Mucosa of descending colon (tissue), 3 donors: ENCODE measurements around the gene SGSH. TPM values are rescaled to one million over a fixed set of nuclear protein-coding genes. Genes with fewer than 3 reads are reported as not detected.

Experiments used
- ATAC-seq: fragments of 200-7000 bp; cut with Tn5 transposase; one replicate; pipeline ENCODE4 v1.9.1; 2020; ENCODE audit warnings: mild to moderate bottlenecking, moderate library complexity
- DNase-seq, 3 donors: peaks; one replicate each; pipeline ENCODE4 v3.0.0-alpha.2; 2020
- H3K36me3 ChIP-seq: fragments of 200-600 bp; one replicate; pipeline ENCODE4 v1.8.0; 2021; ENCODE audit warnings: low read depth, mild to moderate bottlenecking
- H3K4me1 ChIP-seq: fragments of 200-600 bp; one replicate; pipeline ENCODE4 v1.8.0; 2021; ENCODE audit warnings: low read depth, mild to moderate bottlenecking
- H3K4me3 ChIP-seq: fragments of 200-600 bp; one replicate; pipeline ENCODE4 v1.8.0; 2021; ENCODE audit warnings: mild to moderate bottlenecking
- H3K9me3 ChIP-seq: fragments of 200-600 bp; one replicate; pipeline ENCODE4 v1.8.0; 2021; ENCODE audit warnings: mild to moderate bottlenecking
- intact Hi-C, 2 donors: fragments of 100-400 bp; cut with DNase I in 1 of 2; cut with micrococcal nuclease in 1 of 2; formaldehyde crosslinking; loops; one replicate each; pipeline versions ENCODE4 v1.11.0 to v1.11.1; 2022; cut with DNase I, micrococcal nuclease
- total RNA-seq, 3 donors: library from RNA; stranded (reverse); fragmentation: NEBNext Ultra II Directional in 2 of 3; extraction: Animal tissue kit (Norgen Biotek cat#: 25700) in 2 of 3; gene quantifications; one replicate each; pipeline versions ENCODE4 v1.2.1 to v1.2.4, GENCODE V29; 2021 to 2023
- TF ChIP-seq, protein P1 (sequence below): fragments of 200-600 bp; IDR thresholded peaks from one replicate; pipeline ENCODE4 v1.8.0; 2022; ENCODE audit warnings: antibody characterized with exemption, mild to moderate bottlenecking
- donor health status: DM: no; HTN: no; CAD: no; lungs with moderate emphysema.
- donor health status: DM: no; HTN: no; CAD: no.
- donor health status: DM: no; HTN: yes; CAD: no.

SGSH gene
- total RNA-seq, 3 donors from 2014 or later = 39.7 to 44.8 (median 42.5) TPM

- Histone ChIP-seq H3K4me1 (peaks cover 32% of the 10 kb centered on the region), H3K36me3 (no peaks in the 10 kb centered on the region), H3K4me3 (no peak overlapping the region), H3K9me3 (no peaks in the 10 kb centered on the region)
- intact Hi-C loops = no loop called here
- ATAC-seq (no peak), DNase-seq (peak; percentile 41 to 87 (median 65))
- TF ChIP-seq, protein P1, sequence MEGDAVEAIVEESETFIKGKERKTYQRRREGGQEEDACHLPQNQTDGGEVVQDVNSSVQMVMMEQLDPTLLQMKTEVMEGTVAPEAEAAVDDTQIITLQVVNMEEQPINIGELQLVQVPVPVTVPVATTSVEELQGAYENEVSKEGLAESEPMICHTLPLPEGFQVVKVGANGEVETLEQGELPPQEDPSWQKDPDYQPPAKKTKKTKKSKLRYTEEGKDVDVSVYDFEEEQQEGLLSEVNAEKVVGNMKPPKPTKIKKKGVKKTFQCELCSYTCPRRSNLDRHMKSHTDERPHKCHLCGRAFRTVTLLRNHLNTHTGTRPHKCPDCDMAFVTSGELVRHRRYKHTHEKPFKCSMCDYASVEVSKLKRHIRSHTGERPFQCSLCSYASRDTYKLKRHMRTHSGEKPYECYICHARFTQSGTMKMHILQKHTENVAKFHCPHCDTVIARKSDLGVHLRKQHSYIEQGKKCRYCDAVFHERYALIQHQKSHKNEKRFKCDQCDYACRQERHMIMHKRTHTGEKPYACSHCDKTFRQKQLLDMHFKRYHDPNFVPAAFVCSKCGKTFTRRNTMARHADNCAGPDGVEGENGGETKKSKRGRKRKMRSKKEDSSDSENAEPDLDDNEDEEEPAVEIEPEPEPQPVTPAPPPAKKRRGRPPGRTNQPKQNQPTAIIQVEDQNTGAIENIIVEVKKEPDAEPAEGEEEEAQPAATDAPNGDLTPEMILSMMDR = no peak
Measured at GRCh38 chr17:80264205-80265075, 44.3 kb upstream of the SGSH start.

DNA sequence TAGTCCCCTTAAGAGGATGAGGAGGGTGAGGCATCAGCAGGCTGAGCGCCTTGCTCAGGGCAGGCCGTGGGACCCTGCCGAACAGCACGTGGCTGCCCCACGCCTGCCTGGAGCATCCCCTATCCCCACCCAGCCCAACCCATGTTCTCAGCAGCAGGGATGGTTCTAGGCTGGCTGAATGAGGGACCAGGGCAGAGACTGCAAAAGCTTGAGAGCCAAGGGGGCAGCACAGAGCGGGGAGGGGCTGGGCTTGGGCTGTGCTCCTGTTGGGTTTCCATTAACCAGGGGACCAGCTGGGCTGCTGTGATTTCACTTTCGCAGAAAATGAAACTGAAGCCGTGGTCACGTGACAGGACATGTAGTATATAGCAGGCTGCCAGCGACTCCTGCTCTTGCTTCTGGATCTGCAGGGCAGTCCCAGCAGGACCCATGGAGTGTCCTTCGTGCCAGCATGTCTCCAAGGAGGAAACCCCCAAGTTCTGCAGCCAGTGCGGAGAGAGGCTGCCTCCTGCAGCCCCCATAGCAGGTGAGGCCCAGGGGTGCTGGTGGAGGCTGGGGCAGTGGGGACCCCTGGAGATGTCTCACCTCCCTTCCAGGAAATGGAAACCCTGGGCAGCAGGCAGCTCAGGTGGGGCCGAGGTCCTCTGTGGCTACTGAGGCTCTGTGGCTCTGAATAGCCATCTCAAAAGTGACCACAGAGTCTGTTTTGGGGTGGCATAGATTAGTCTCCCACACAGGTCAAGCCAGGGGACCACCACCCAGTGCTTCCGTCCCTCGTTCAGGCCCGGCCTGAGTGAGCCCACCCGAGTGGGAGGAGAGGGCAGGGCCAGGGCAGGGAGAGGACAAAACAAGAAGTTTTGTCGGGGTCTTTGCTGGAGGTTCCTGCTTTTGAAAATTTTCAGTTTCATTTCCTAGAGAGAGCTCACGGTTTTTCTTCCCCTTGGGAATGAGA lies 43.4 kb upstream of the SGSH start:
- intact Hi-C loops = no loop called here
- Histone ChIP-seq H3K36me3 (no peaks in the 10 kb centered on the region), H3K4me1 (peaks cover 38% of the 10 kb centered on the region), H3K4me3 (no peak overlapping the region), H3K9me3 (no peaks in the 10 kb centered on the region)
- DNase-seq = peak; percentile 83 to 97 (median 92)
- TF ChIP-seq, protein P1 = no peak
- peak; percentile 72 for ATAC-seq

DNA sequence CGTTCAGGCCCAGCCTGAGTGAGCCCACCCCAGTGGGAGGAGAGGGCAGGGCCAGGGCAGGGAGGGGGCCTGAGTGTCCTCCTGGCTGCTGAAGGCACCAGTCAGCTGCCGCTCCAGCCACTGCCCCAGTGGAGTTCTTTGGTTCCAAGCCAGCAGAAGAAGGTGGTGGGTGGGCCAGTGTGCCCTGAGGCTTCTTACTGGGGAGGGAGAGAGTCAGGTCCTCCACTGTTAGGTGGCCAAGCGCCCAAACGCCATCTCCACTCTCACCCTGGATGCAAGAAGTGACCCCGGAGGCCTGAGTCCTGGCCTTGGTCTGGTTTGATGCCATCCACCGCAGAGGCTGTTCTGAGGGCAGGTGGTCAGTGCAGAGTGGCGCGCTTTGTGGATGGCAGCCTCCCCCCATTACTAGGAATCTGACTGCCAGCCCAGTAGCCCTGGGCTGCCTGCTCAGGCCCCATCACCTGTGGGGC lies 42.7 kb upstream of the SGSH start:
- H3K4me3 ChIP-seq = no peak overlapping the region

GRCh38 chr17:80262291-80262690 lies 42.2 kb upstream of the SGSH start:
- intact Hi-C loops = no loop called here
- Histone ChIP-seq H3K36me3 (no peaks in the 10 kb centered on the region), H3K4me1 (peaks cover 44% of the 10 kb centered on the region), H3K9me3 (no peaks in the 10 kb centered on the region), H3K4me3 (no peak overlapping the region)
- DNase-seq (no peak), ATAC-seq (no peak)
- TF ChIP-seq, protein P1 = no peak

More for the DNA sequence above, 42.7 kb upstream of the SGSH start:
- H3K4me1 ChIP-seq = peaks cover 40% of the 10 kb centered on the region
- no peaks in the 10 kb centered on the region for H3K9me3 ChIP-seq
- intact Hi-C loops = no loop called here
- TF ChIP-seq, protein P1 = no peak
- H3K36me3 ChIP-seq = no peaks in the 10 kb centered on the region
- ATAC-seq = no peak
- DNase-seq = peak in 1 of 3 donors; percentile 70

DNA sequence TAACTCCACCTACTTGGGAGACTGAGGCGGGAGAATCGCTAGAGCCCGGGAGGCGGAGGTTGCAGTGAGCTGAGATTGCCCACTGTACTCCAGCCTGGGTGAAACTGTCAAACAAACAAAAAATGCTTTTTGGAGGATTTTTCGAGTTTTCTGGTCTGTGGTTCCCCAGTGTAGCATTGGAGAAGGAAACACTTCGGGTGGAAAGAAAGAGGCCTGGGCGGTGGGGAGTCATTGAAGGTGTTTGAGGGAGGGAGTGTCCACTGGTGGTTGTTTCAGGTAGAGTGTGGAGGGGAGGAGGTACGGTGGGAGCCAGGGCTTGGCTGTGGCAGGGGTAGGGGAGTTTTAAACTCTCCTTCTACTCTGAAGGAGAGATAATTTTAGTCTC lies 41.8 kb upstream of the SGSH start:
- Histone ChIP-seq H3K4me1 (peaks cover 47% of the 10 kb centered on the region), H3K9me3 (no peaks in the 10 kb centered on the region), H3K36me3 (no peaks in the 10 kb centered on the region), H3K4me3 (no peak overlapping the region)
- DNase-seq (no peak), ATAC-seq (no peak)
- TF ChIP-seq, protein P1 = no peak
- intact Hi-C loops = no loop called here
